SK-N-SH (cell line): ENCODE data around the gene PFKP.

Experiments
- CHD2 ChIP-seq: fragments of 150-350 bp; IDR thresholded peaks from 2 replicates; pipeline ENCODE4 v1.6.1; 2018; ENCODE audit warnings: low read length; ENCODE audit not compliant: partially characterized antibody
- CTCF ChIP-seq: fragments of 200-600 bp; sonication (generic); IDR thresholded peaks from 2 replicates; pipeline ENCODE4 v1.6.1; 2017; ENCODE audit warnings: antibody characterized with exemption, mild to moderate bottlenecking, moderate library complexity
- EP300 ChIP-seq, 2 experiments: IDR thresholded peaks; 2 replicates each; pipeline versions ENCODE4 v1.4.0 to v1.6.1; 2012; ENCODE audit warnings: borderline replicate concordance in 1 of 2, low read depth in 1 of 2, low read length in 1 of 2
- EZH2phosphoT487 ChIP-seq: fragments of 200-600 bp; sonication (generic); IDR thresholded peaks from 2 replicates; pipeline ENCODE4 v1.6.1; 2017; ENCODE audit warnings: low read depth, mixed run types, mild to moderate bottlenecking, antibody characterized with exemption, moderate library complexity, borderline replicate concordance
- GATA2 ChIP-seq: sonication (generic); formaldehyde crosslinking; IDR thresholded peaks from 2 replicates; pipeline ENCODE4 v1.5.0; 2020; ENCODE audit warnings: mild to moderate bottlenecking, missing genetic modification reagents
- JUND ChIP-seq: IDR thresholded peaks from 2 replicates; pipeline ENCODE4 v1.4.0; 2012
- MXI1 ChIP-seq: IDR thresholded peaks from 2 replicates; pipeline ENCODE4 v1.6.1; 2012; ENCODE audit warnings: mild to moderate bottlenecking, low read depth, low read length, improper control_type of control experiment
- POLR2AphosphoS5 ChIP-seq: IDR thresholded peaks from 2 replicates; pipeline ENCODE4 v1.6.1; 2012; ENCODE audit warnings: low read depth, low read length
- RCOR1 ChIP-seq: fragments of 150-350 bp; IDR thresholded peaks from 2 replicates; pipeline ENCODE4 v1.6.1; 2017; ENCODE audit warnings: antibody characterized with exemption, low read length
- RFX5 ChIP-seq: IDR thresholded peaks from 2 replicates; pipeline ENCODE4 v1.6.1; 2012; ENCODE audit warnings: mild to moderate bottlenecking, improper control_type of control experiment, low read length
- USF2 ChIP-seq: fragments of 150-350 bp; IDR thresholded peaks from 2 replicates; pipeline ENCODE4 v1.6.1; 2017; ENCODE audit warnings: antibody characterized with exemption, low read length, low read depth, borderline replicate concordance
- TF ChIP-seq, protein P1 (sequence below): IDR thresholded peaks from 2 replicates; pipeline ENCODE4 v1.6.1; 2012; ENCODE audit warnings: mild to moderate bottlenecking, low read depth, low read length, moderate library complexity
- TF ChIP-seq, protein P2 (sequence below): IDR thresholded peaks from 2 replicates; pipeline ENCODE4 v1.4.0; 2012; ENCODE audit warnings: low read depth
- TF ChIP-seq, protein P3 (sequence below): IDR thresholded peaks from 2 replicates; pipeline ENCODE4 v1.4.0; 2012; ENCODE audit warnings: low read depth, borderline replicate concordance

GRCh38 chr10:3100856-3101640 is 33.7 kb downstream of the PFKP start:
- TF ChIP-seq GATA2 (CRISPR knock-in tag) (no peak), POLR2AphosphoS5 (no peak), RFX5 (no peak), CTCF (no peak), CHD2 (no peak), JUND (no peak), EZH2phosphoT487 (no peak), USF2 (no peak), MXI1 (no peak), EP300 (IDR thresholded peaks at IDR 0.05; ENCODE audit: borderline replicate concordance in 1 of 2, low read depth in 1 of 2, low read length in 1 of 2) (no peak), RCOR1 (no peak)
- TF ChIP-seq, protein P1, sequence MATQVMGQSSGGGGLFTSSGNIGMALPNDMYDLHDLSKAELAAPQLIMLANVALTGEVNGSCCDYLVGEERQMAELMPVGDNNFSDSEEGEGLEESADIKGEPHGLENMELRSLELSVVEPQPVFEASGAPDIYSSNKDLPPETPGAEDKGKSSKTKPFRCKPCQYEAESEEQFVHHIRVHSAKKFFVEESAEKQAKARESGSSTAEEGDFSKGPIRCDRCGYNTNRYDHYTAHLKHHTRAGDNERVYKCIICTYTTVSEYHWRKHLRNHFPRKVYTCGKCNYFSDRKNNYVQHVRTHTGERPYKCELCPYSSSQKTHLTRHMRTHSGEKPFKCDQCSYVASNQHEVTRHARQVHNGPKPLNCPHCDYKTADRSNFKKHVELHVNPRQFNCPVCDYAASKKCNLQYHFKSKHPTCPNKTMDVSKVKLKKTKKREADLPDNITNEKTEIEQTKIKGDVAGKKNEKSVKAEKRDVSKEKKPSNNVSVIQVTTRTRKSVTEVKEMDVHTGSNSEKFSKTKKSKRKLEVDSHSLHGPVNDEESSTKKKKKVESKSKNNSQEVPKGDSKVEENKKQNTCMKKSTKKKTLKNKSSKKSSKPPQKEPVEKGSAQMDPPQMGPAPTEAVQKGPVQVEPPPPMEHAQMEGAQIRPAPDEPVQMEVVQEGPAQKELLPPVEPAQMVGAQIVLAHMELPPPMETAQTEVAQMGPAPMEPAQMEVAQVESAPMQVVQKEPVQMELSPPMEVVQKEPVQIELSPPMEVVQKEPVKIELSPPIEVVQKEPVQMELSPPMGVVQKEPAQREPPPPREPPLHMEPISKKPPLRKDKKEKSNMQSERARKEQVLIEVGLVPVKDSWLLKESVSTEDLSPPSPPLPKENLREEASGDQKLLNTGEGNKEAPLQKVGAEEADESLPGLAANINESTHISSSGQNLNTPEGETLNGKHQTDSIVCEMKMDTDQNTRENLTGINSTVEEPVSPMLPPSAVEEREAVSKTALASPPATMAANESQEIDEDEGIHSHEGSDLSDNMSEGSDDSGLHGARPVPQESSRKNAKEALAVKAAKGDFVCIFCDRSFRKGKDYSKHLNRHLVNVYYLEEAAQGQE: no peak
- TF ChIP-seq, protein P2, sequence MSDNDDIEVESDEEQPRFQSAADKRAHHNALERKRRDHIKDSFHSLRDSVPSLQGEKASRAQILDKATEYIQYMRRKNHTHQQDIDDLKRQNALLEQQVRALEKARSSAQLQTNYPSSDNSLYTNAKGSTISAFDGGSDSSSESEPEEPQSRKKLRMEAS: no peak
- TF ChIP-seq, protein P3, sequence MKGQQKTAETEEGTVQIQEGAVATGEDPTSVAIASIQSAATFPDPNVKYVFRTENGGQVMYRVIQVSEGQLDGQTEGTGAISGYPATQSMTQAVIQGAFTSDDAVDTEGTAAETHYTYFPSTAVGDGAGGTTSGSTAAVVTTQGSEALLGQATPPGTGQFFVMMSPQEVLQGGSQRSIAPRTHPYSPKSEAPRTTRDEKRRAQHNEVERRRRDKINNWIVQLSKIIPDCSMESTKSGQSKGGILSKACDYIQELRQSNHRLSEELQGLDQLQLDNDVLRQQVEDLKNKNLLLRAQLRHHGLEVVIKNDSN: no peak
